ENCODE data around the gene C1orf35.
"Not testable (repeated sequence)": the region's sequence is repeated elsewhere in the genome, so short reads cannot be mapped to it uniquely, and the experiment has no call there.

The C1orf35 gene

DNA sequence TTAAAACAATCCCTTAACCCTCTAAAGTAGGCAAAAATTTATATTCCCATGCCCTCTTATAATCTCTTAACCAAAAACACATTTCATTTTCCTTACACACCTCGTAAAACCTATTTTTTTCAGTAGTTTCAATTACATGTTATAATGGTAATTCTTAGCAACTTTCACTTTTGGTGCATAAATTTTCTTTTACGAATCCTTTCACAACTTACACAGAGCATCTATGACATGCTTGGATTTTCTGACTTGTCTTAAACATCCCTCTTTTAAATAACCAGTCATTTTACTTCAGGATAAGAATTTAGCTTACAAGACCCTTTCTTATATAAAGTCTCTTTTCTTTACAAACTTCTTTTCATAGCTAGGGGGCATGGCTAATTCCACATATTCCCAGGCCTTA lies 14.9 kb upstream of the C1orf35 start:
- TF ChIP-seq, protein P1, sequence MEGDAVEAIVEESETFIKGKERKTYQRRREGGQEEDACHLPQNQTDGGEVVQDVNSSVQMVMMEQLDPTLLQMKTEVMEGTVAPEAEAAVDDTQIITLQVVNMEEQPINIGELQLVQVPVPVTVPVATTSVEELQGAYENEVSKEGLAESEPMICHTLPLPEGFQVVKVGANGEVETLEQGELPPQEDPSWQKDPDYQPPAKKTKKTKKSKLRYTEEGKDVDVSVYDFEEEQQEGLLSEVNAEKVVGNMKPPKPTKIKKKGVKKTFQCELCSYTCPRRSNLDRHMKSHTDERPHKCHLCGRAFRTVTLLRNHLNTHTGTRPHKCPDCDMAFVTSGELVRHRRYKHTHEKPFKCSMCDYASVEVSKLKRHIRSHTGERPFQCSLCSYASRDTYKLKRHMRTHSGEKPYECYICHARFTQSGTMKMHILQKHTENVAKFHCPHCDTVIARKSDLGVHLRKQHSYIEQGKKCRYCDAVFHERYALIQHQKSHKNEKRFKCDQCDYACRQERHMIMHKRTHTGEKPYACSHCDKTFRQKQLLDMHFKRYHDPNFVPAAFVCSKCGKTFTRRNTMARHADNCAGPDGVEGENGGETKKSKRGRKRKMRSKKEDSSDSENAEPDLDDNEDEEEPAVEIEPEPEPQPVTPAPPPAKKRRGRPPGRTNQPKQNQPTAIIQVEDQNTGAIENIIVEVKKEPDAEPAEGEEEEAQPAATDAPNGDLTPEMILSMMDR (IDR thresholded peaks at IDR 0.05; ENCODE audit: low read depth, low read length, missing control alignments): no peak
- no peak overlapping the region for H3K4me3 ChIP-seq (ENCODE audit: low read depth, low read length)
- no peak for DNase-seq (ENCODE audit: low read depth)

DNA sequence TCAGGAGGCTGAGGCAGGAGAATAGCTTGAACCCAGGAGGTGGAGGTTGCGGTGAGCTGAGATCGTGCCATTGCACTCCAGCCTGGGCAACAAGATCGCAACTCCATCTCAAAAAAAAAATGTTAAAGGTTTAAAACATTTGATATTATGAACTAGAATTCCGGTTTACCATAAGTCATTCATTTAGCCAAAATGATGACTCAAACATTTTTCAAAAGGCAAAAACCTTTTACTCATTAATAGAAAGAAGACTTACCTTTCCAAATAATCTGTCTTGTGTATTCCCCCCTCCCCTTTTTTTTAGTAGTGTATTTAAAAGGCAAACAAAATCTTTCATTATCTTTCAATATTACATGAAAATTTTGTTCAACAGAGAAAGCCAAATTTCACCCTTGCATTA lies 14.2 kb upstream of the C1orf35 start:
- no peak overlapping the region for H3K4me3 ChIP-seq (ENCODE audit: low read depth, low read length)
- no peak for DNase-seq (ENCODE audit: low read depth)
- TF ChIP-seq, protein P1 (IDR thresholded peaks at IDR 0.05; ENCODE audit: low read depth, low read length, missing control alignments): no peak

DNA sequence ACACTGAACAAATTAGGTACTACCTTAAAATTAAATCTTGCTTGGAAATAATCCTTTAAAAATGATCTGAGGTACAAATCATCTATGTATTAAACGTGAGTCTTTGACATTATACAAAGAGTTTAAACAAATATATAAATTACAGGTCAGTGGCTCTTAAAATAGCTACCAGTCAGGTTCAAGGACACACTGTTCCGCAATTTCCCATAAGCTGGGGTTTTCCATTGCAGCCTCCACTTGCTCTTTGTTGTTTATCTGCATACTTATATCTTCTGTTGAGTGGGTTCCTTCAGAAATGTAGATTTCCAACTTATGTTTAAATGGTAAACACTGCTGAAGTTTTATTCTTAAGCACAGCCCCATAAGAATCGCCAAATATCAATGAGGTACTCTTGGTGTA lies 11.7 kb upstream of the C1orf35 start:
- TF ChIP-seq, protein P1 (IDR thresholded peaks at IDR 0.05; ENCODE audit: low read depth, low read length, missing control alignments): no peak
- no peak overlapping the region for H3K4me3 ChIP-seq (ENCODE audit: low read depth, low read length)
- no peak for DNase-seq (ENCODE audit: low read depth)

DNA sequence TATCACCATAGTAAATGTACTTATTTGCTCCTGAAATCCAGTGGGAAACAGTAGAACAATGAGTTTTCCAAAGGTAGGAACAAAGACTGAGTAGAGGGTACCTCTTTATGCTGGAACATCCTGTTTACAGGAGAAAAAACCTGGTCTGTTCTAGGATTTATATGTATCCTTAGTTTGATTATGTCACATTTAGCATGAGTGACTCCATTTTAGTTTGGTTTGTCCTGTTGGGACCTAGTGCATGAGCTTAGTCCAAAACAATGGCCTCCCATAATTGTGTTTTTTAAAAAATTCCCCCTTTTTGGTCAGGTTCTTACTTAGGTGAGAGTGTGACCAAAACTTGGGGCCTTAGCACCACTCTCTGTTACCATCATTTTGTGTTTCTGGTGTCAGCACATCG lies 9.5 kb upstream of the C1orf35 start:
- H3K4me3 ChIP-seq (ENCODE audit: low read depth, low read length): no peak overlapping the region
- TF ChIP-seq, protein P1 (IDR thresholded peaks at IDR 0.05; ENCODE audit: low read depth, low read length, missing control alignments): no peak
- DNase-seq (ENCODE audit: low read depth): no peak

DNA sequence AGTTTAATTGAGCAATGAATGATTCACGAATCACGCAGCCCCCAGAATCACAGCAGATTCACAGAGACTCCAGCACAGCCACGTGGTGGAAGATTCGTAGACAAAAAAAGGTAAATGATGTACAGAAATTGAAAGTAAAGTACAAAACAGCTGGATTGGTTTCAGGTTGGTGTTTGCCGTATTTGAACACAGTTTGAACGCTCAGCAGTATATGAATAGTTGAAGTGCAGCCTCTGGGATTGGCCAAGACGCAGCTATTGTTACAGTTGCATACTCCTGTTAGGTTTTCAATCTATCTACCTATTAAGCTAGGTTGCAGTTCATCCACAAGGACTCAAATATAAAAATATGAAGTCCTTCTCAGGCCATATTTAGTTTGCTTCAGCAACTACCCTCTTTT lies 9.0 kb upstream of the C1orf35 start:
- DNase-seq (ENCODE audit: low read depth): no peak
- H3K4me3 ChIP-seq (ENCODE audit: low read depth, low read length): no peak overlapping the region
- TF ChIP-seq, protein P1 (IDR thresholded peaks at IDR 0.05; ENCODE audit: low read depth, low read length, missing control alignments): no peak

DNA sequence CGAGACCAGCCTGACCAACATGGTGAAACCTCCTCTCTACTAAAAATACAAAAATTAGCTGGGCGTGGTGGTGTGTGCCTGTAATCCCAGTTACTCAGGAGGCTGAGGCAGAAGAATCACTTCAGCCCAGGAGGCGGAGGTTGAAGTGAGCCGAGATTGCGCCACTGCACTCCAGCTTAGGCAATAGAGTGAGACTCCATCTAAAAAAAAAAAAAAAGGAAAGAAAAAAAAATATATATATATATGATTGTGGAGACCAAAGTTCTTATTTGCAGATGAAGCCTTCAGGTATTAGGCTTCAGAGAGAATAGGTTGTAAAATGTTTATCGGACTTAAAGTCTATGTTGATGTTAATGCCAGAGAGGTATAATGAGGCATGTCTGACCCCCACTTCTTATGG lies 8.2 kb upstream of the C1orf35 start:
- not testable (repeated sequence) for DNase-seq (ENCODE audit: low read depth); H3K4me3 ChIP-seq (ENCODE audit: low read depth, low read length)

DNA sequence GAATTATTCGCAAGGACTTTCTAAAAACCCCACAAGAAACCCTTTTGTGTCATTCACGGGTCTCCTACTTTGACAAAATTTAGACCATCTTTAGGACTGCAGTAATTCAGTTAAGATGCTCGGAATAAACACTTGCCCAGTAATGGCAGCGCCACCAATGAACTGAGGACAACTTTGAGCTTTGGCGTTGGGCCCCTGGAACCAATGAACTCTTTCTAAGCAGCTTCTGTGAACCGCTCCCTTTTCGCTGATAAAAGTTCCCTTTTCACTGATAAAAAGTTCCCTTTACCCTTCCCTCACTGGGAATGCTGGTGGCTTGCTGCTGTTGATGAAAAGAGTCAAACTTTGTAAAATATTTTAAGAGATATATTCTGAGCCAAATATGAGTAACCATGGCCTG lies 7.4 kb upstream of the C1orf35 start:
- TF ChIP-seq, protein P1 (IDR thresholded peaks at IDR 0.05; ENCODE audit: low read depth, low read length, missing control alignments): no peak
- no peak for DNase-seq (ENCODE audit: low read depth)
- no peak overlapping the region for H3K4me3 ChIP-seq (ENCODE audit: low read depth, low read length)
